NCI-H2107 treated with DMSO at 0.1 percent for 48 hours (cell line): ENCODE results near the gene THBS1.

Experiments
- DNase-seq: peaks from one replicate; lab custom pipeline; 2025; ENCODE audit not compliant: unreplicated experiment; lab: John Stamatoyannopoulos, UW

Gene THBS1

GRCh38 chr15:39602143-39602542, 21.3 kb downstream of the THBS1 start:
- no peak for DNase-seq

GRCh38 chr15:39605146-39605545, 24.3 kb downstream of the THBS1 start:
- no peak for DNase-seq

GRCh38 chr15:39608185-39609139, 27.6 kb downstream of the THBS1 start:
- no peak for DNase-seq

GRCh38 chr15:39609166-39609916, 28.5 kb downstream of the THBS1 start:
- DNase-seq: no peak

- DNase-seq: no peak
Measured at GRCh38 chr15:39610665-39611064, 29.8 kb downstream of the THBS1 start.

- DNase-seq: no peak
Measured at GRCh38 chr15:39613271-39613670, 32.4 kb downstream of the THBS1 start.

GRCh38 chr15:39613861-39614260, 33.0 kb downstream of the THBS1 start:
- no peak for DNase-seq

- DNase-seq: no peak
Measured at GRCh38 chr15:39616731-39617455, 36.0 kb downstream of the THBS1 start.

GRCh38 chr15:39618063-39618823, 37.4 kb downstream of the THBS1 start:
- no peak for DNase-seq

GRCh38 chr15:39621210-39621609, 40.3 kb downstream of the THBS1 start:
- DNase-seq: no peak

GRCh38 chr15:39621976-39622375, 41.1 kb downstream of the THBS1 start:
- no peak for DNase-seq

- DNase-seq: no peak
Measured at GRCh38 chr15:39622660-39623516, 42.0 kb downstream of the THBS1 start.

- DNase-seq: no peak
Measured at GRCh38 chr15:39623529-39623931, 42.7 kb downstream of the THBS1 start.

GRCh38 chr15:39624806-39625205, 43.9 kb downstream of the THBS1 start:
- no peak for DNase-seq

GRCh38 chr15:39625451-39625850, 44.6 kb downstream of the THBS1 start:
- DNase-seq: no peak

- no peak for DNase-seq
Measured at GRCh38 chr15:39625856-39626255, 45.0 kb downstream of the THBS1 start.

GRCh38 chr15:39627451-39628143, 46.7 kb downstream of the THBS1 start:
- no peak for DNase-seq

- DNase-seq: no peak
Measured at GRCh38 chr15:39628144-39628508, 47.2 kb downstream of the THBS1 start.

- DNase-seq: no peak
Measured at GRCh38 chr15:39628546-39629257, 47.8 kb downstream of the THBS1 start.
